HepG2 (cell line): ENCODE results near the gene B3GNT7. TPM values are rescaled to one million over a fixed set of nuclear protein-coding genes. Genes with fewer than 3 reads are reported as not detected.
"Not testable (repeated sequence)": the region's sequence is repeated elsewhere in the genome, so short reads cannot be mapped to it uniquely, and the experiment has no call there.

ENCODE experiments used
- ATAC-seq: fragments of 200-7000 bp; cut with Tn5 transposase; 3 replicates; pipeline ENCODE4 v1.9.1; 2020; ENCODE audit warnings: mild to moderate bottlenecking, moderate library complexity
- BruUV-seq: library from RNA; stranded (reverse); fragments of 400-500 nt; replicated peaks from 2 replicates; lab custom pipeline; 2021; lab: Mats Ljungman, UMichigan
- CTCF ChIA-PET: fragments of 300-600 bp; formaldehyde crosslinking; extraction: SDS; loops from one replicate; lab custom pipeline; 2021; ENCODE audit warnings: low total read pairs, inconsistent platforms, low intra/inter-chr PET ratio; lab: Yijun Ruan, JAX
- POLR2A ChIA-PET: fragments of 350-600 bp; sonication (Branson Sonifier 250); formaldehyde crosslinking; loops from one replicate; lab custom pipeline; 2020; ENCODE audit warnings: antibody characterized with exemption, inconsistent platforms; lab: Yijun Ruan, JAX
- DNase-seq: peaks from one replicate; pipeline ENCODE4 v3.0.0-alpha.2; 2015; ENCODE audit warnings: low spot score
- FAIRE-seq: peaks from 3 replicates; lab custom pipeline; 2011; peaks lifted over from hg19 to GRCh38; lab: Jason Lieb, UNC
- H2AFZ ChIP-seq: one replicate; pipeline ENCODE4 v1.6.1; 2011; ENCODE audit warnings: low read length, inconsistent platforms
- H3K27ac ChIP-seq: fragments of 300-600 bp; 3 replicates; pipeline ENCODE4 v1.8.0; 2011; ENCODE audit warnings: mixed run types, mild to moderate bottlenecking, mixed read lengths, low read length, inconsistent platforms; ENCODE audit not compliant: insufficient read depth; ENCODE audit errors: extremely low read length
- H3K27me3 ChIP-seq, 2 experiments: fragments of 200-600 bp in 1 of 2; 2 replicates in 1 of 2; 3 replicates in 1 of 2; pipeline versions ENCODE4 v1.6.0 to v1.8.0; 2011; ENCODE audit warnings: low read length in 2 of 2, mild to moderate bottlenecking in 2 of 2, moderate library complexity in 2 of 2, inconsistent platforms in 1 of 2; ENCODE audit not compliant: insufficient read depth in 2 of 2, control insufficient read depth in 1 of 2
- H3K36me3 ChIP-seq, 2 experiments: fragments of 200-600 bp in 1 of 2; replicated peaks in 1 of 2; 2 replicates in 1 of 2; 3 replicates in 1 of 2; pipeline versions ENCODE4 v1.5.1 to v1.8.0; 2011; ENCODE audit warnings: low read length in 2 of 2, inconsistent platforms in 1 of 2; ENCODE audit not compliant: insufficient read depth in 2 of 2, control insufficient read depth in 1 of 2
- H3K4me1 ChIP-seq: 2 replicates; pipeline ENCODE4 v1.5.1; 2012; ENCODE audit warnings: low read length, inconsistent platforms; ENCODE audit not compliant: insufficient read depth
- H3K4me2 ChIP-seq: 2 replicates; pipeline ENCODE4 v1.6.0; 2011; ENCODE audit warnings: low read depth, low read length, inconsistent platforms
- H3K4me3 ChIP-seq, 3 experiments: fragments of 200-600 bp in 1 of 3; sonication (generic), shearing (Covaris generic) in 1 of 3; replicated peaks in 1 of 3; 2 replicates each; pipeline ENCODE4 v1.5.1; 2011 to 2016; ENCODE audit warnings: low read length in 3 of 3, inconsistent platforms in 2 of 3, low read depth in 2 of 3, mild to moderate bottlenecking in 2 of 3, control low read depth in 1 of 3, mixed read lengths in 1 of 3; ENCODE audit not compliant: insufficient read depth in 1 of 3
- H3K79me2 ChIP-seq: one replicate; pipeline ENCODE4 v1.6.1; 2011; ENCODE audit warnings: low read length, inconsistent platforms; ENCODE audit not compliant: insufficient read depth
- H3K9ac ChIP-seq: 2 replicates; pipeline ENCODE4 v1.6.0; 2011; ENCODE audit warnings: mild to moderate bottlenecking, low read depth, low read length, inconsistent platforms; ENCODE audit not compliant: insufficient read depth
- H3K9me3 ChIP-seq: 2 replicates; pipeline ENCODE4 v1.5.1; 2012; ENCODE audit warnings: mild to moderate bottlenecking, low read length
- H4K20me1 ChIP-seq: 2 replicates; pipeline ENCODE4 v1.6.0; 2011; ENCODE audit warnings: inconsistent platforms, mild to moderate bottlenecking, low read length, moderate library complexity; ENCODE audit not compliant: insufficient read depth
- RAD21 ChIP-seq: fragments of 450-650 bp; formaldehyde crosslinking; IDR thresholded peaks from 2 replicates; pipeline ENCODE4 v1.5.0; 2020; ENCODE audit warnings: mild to moderate bottlenecking
- SALL1 ChIP-seq: sonication (generic); formaldehyde crosslinking; IDR thresholded peaks from 2 replicates; pipeline ENCODE4 v1.8.0; 2022; ENCODE audit warnings: mild to moderate bottlenecking, missing genetic modification reagents
- STAG1 ChIP-seq: sonication (generic); formaldehyde crosslinking; IDR thresholded peaks from 2 replicates; pipeline ENCODE4 v1.4.0; 2020; ENCODE audit warnings: missing genetic modification reagents
- WGBS: methylation state at CpG from one replicate; pipeline ENCODE4 v1.1.6; 2017; ENCODE audit warnings: low lambda C conversion rate; 5-methylcytosine and 5-hydroxymethylcytosine counted together
- in situ Hi-C: cut with HindIII; loops from 2 replicates; pipeline ENCODE4 v1.10.0; 2017; ENCODE audit warnings: low pct_unique_long_range_greater_than_20kb; ENCODE audit not compliant: extremely low pct_ligation_motif_present
- intact Hi-C: fragments of 100-400 bp; cut with micrococcal nuclease; formaldehyde crosslinking; loops from one replicate; pipeline ENCODE4 v1.10.0; 2022; ENCODE audit not compliant: unreplicated experiment
- polyA plus RNA-seq, 8 experiments: library from polyadenylated mRNA; depleted of rRNA in 3 of 8; stranded (reverse) in 7 of 8; unstranded in 1 of 8; fragments of >200 nt; fragmentation: Illumina TruSeq in 4 of 8; extraction: Trizol in 4 of 8; gene quantifications; 2 replicates each; pipeline versions ENCODE4 v1.2.1 to v1.2.3, GENCODE V29; 2011 to 2016; ENCODE audit warnings: low read depth in 4 of 8, missing spikeins in 1 of 8, mixed read lengths in 1 of 8; ENCODE audit not compliant: insufficient read depth in 1 of 8
- total RNA-seq, 5 experiments: library from RNA; depleted of rRNA; stranded (reverse); fragments of >200 nt; fragmentation: Illumina TruSeq; extraction: Trizol; gene quantifications; 2 replicates each; pipeline ENCODE4 v1.2.3, GENCODE V29; 2016; ENCODE audit warnings: low read depth in 1 of 5
- TF ChIP-seq, protein P1 (sequence below): sonication (generic); formaldehyde crosslinking; IDR thresholded peaks from 2 replicates; pipeline ENCODE4 v1.4.0; 2020; ENCODE audit warnings: missing genetic modification reagents
- TF ChIP-seq, protein P2 (sequence below): sonication (generic); formaldehyde crosslinking; IDR thresholded peaks from 2 replicates; pipeline ENCODE4 v1.5.0; 2020; ENCODE audit warnings: mild to moderate bottlenecking, missing genetic modification reagents, moderate library complexity

Gene B3GNT7
- total and polyA plus RNA-seq, 2 of the 13 experiments (the other 11 are each of a cell fraction or from before 2014, with no cell fraction given) = 0.04 to 0.24 TPM

DNA sequence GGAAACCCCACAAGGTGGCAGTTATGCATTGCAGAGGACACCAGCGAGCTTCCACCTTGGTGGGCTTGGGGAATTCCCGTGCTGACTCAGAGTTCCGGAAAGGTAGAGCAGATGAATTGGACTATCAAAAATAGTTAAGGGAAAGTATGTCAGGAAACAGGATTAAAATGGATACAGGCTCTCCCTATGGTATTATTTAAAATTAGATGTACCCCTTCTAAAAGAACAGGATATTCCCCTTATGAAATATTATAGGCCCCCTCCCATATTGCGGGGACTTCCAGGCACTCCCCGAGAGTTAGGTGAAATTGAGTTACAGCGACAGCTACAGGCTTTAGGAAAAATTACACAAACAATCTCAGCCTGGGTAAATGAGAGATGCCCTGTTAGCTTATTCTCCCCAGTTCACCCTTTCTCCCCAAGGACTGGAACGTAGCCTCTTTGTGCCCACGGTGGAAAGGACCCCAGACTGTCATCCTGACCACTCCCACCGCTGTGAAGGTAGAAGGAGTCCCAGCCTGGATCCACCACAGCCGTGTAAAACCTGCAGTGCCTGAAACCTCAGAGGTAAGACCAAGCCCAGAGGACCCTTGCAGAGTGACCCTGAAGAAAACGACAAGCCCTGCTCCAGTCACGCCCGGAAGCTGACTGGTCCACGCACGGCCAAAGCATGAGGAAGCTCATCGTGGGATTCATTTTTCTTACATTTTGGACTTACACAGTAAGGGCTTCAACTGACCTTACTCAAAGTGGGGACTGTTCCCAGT lies 10.3 kb downstream of the B3GNT7 start:
- FAIRE-seq, H3K4me3 ChIP-seq, H3K4me2 ChIP-seq, POLR2A ChIA-PET, H3K9ac ChIP-seq, H3K27ac ChIP-seq, H3K79me2 ChIP-seq, in situ Hi-C loops, intact Hi-C loops, DNase-seq, H4K20me1 ChIP-seq, H2AFZ ChIP-seq, H3K36me3 ChIP-seq, BruUV-seq: not testable (repeated sequence)
- TF ChIP-seq, protein P1, sequence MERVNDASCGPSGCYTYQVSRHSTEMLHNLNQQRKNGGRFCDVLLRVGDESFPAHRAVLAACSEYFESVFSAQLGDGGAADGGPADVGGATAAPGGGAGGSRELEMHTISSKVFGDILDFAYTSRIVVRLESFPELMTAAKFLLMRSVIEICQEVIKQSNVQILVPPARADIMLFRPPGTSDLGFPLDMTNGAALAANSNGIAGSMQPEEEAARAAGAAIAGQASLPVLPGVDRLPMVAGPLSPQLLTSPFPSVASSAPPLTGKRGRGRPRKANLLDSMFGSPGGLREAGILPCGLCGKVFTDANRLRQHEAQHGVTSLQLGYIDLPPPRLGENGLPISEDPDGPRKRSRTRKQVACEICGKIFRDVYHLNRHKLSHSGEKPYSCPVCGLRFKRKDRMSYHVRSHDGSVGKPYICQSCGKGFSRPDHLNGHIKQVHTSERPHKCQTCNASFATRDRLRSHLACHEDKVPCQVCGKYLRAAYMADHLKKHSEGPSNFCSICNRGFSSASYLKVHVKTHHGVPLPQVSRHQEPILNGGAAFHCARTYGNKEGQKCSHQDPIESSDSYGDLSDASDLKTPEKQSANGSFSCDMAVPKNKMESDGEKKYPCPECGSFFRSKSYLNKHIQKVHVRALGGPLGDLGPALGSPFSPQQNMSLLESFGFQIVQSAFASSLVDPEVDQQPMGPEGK (CRISPR knock-in tag) = peak; percentile 64
- TF ChIP-seq, protein P2, sequence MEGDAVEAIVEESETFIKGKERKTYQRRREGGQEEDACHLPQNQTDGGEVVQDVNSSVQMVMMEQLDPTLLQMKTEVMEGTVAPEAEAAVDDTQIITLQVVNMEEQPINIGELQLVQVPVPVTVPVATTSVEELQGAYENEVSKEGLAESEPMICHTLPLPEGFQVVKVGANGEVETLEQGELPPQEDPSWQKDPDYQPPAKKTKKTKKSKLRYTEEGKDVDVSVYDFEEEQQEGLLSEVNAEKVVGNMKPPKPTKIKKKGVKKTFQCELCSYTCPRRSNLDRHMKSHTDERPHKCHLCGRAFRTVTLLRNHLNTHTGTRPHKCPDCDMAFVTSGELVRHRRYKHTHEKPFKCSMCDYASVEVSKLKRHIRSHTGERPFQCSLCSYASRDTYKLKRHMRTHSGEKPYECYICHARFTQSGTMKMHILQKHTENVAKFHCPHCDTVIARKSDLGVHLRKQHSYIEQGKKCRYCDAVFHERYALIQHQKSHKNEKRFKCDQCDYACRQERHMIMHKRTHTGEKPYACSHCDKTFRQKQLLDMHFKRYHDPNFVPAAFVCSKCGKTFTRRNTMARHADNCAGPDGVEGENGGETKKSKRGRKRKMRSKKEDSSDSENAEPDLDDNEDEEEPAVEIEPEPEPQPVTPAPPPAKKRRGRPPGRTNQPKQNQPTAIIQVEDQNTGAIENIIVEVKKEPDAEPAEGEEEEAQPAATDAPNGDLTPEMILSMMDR (CRISPR knock-in tag) = peak; percentile 68
- TF ChIP-seq SALL1 (0 out of 2 replicates have a peak, but pooled peaks have one; percentile 31), STAG1 (CRISPR knock-in tag) (peak; percentile 61), RAD21 (0 out of 2 replicates have a peak, but pooled peaks have one; percentile 32)
- CTCF ChIA-PET = interaction anchor here (1.3 to 2.2 kb wide), 2 partner anchors 108 to 178 kb away, joined by 4 to 17 read pairs; no protein-coding TSS in a partner anchor
- Histone ChIP-seq H3K4me1 (peaks cover 13% of the 10 kb centered on the region), H3K27me3 (peaks cover 0 to 46% of the 10 kb centered on the region in 2 experiments; a peak in 4 of 5 replicates), H3K9me3 (peaks cover 10% of the 10 kb centered on the region)
- WGBS = 2% methylated on average over 16 of the region's 16 CpGs
- peak; percentile 59 for ATAC-seq

DNA sequence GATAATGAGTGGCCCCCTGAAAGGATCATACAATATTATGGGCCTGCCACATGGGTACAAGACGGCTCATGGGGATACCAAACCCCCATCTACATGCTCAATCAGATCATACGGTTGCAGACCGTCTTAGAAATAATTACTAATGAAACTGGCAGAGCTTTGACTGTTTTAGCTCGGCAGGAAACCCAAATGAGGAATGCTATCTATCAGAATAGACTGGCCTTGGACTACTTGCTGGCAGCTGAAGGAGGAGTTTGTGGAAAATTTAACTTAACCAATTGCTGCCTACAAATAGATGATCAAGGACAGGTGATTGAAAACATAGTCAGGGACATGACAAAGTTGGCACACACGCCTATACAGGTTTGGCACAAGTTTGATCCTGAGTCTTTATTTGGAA lies 12.2 kb downstream of the B3GNT7 start:
- CTCF ChIA-PET = interaction anchor here (1.5 kb wide), 1 partner anchor 111 kb away, joined by 3 read pairs; no protein-coding TSS in a partner anchor
- in situ Hi-C loops, H3K9ac ChIP-seq, H4K20me1 ChIP-seq, ATAC-seq, H3K4me2 ChIP-seq, H3K36me3 ChIP-seq, FAIRE-seq, DNase-seq, H2AFZ ChIP-seq, intact Hi-C loops, H3K79me2 ChIP-seq, H3K27ac ChIP-seq, BruUV-seq, H3K4me3 ChIP-seq, POLR2A ChIA-PET: not testable (repeated sequence)
- H3K27me3 ChIP-seq = peaks cover 0 to 36% of the 10 kb centered on the region in 2 experiments; a peak in 4 of 5 replicates
- H3K9me3 ChIP-seq = peaks cover 11% of the 10 kb centered on the region
- H3K4me1 ChIP-seq = peaks cover 23% of the 10 kb centered on the region
- 10% methylated on average over 5 of the region's 5 CpGs for WGBS
